GM12878 (cell line): ENCODE measurements around the gene OR51L1. TPM values are rescaled to one million over a fixed set of nuclear protein-coding genes. Genes with fewer than 3 reads are reported as not detected.
"Not testable (repeated sequence)": the region's sequence is repeated elsewhere in the genome, so short reads cannot be mapped to it uniquely, and the experiment has no call there.

Experiments used
- ATAC-seq: fragments of 200-7000 bp; cut with Tn5 transposase; 3 replicates; pipeline ENCODE4 v1.9.1; 2020; ENCODE audit warnings: mild to moderate bottlenecking, moderate library complexity
- BruUV-seq: library from RNA; stranded (reverse); fragments of 400-500 nt; replicated peaks from 2 replicates; lab custom pipeline; 2021; lab: Mats Ljungman, UMichigan
- CTCF ChIA-PET: fragments of 300-600 bp; sonication (Branson Sonifier 250); formaldehyde crosslinking; extraction: SDS; loops from one replicate; lab custom pipeline; 2021; ENCODE audit warnings: inconsistent platforms; lab: Yijun Ruan, JAX
- POLR2A ChIA-PET: fragments of 350-600 bp; formaldehyde crosslinking; extraction: SDS; loops from one replicate; lab custom pipeline; 2021; ENCODE audit warnings: inconsistent platforms; lab: Charles Lee
- RAD21 ChIA-PET: fragments of 300-600 bp; sonication (Branson Sonifier 250); formaldehyde crosslinking; loops from one replicate; lab custom pipeline; 2023; ENCODE audit warnings: antibody characterized with exemption; ENCODE audit not compliant: unreplicated experiment; lab: Charles Lee
- SMC1A ChIA-PET: fragments of 300-600 bp; sonication (Branson Sonifier 250); formaldehyde crosslinking; loops from one replicate; lab custom pipeline; 2023; ENCODE audit not compliant: unreplicated experiment, uncharacterized antibody; lab: Charles Lee
- DNase-seq: peaks from one replicate; pipeline ENCODE4 v3.0.0-alpha.2; 2011; ENCODE audit warnings: low read depth, low spot score
- FAIRE-seq: peaks from 3 replicates; lab custom pipeline; 2011; peaks lifted over from hg19 to GRCh38; lab: Jason Lieb, UNC
- H2AFZ ChIP-seq: 2 replicates; pipeline ENCODE4 v1.6.0; 2011; ENCODE audit warnings: low read depth, low read length, control low read depth; ENCODE audit not compliant: control insufficient read depth
- H3K27ac ChIP-seq: 2 replicates; pipeline ENCODE4 v1.5.1; 2011; ENCODE audit warnings: control low read depth; ENCODE audit not compliant: control insufficient read depth, insufficient read depth
- H3K27me3 ChIP-seq, 2 experiments: replicated peaks in 1 of 2; 2 replicates each; pipeline versions ENCODE4 v1.6.0 to v1.6.1; 2011; ENCODE audit warnings: low read length in 1 of 2; ENCODE audit not compliant: control insufficient read depth in 2 of 2, insufficient read depth in 2 of 2
- H3K36me3 ChIP-seq, 2 experiments: 2 replicates each; pipeline ENCODE4 v1.5.1; 2011; ENCODE audit warnings: low read length in 1 of 2; ENCODE audit not compliant: control insufficient read depth in 2 of 2, insufficient read depth in 2 of 2
- H3K4me1 ChIP-seq: 2 replicates; pipeline ENCODE4 v1.6.1; 2011; ENCODE audit warnings: mild to moderate bottlenecking, low read length, moderate library complexity, mixed read lengths; ENCODE audit not compliant: control insufficient read depth, insufficient read depth
- H3K4me2 ChIP-seq: 2 replicates; pipeline ENCODE4 v1.6.0; 2011; ENCODE audit warnings: control low read depth; ENCODE audit not compliant: control insufficient read depth, insufficient read depth
- H3K4me3 ChIP-seq: fragments of 200-600 bp; sonication (generic); 2 replicates; pipeline ENCODE4 v1.5.1; 2016
- H3K79me2 ChIP-seq: 2 replicates; pipeline ENCODE4 v1.6.0; 2011; ENCODE audit warnings: low read length; ENCODE audit not compliant: control insufficient read depth, insufficient read depth
- H3K9ac ChIP-seq: 2 replicates; pipeline ENCODE4 v1.8.0; 2011; ENCODE audit warnings: low read length, control low read depth, mixed read lengths; ENCODE audit not compliant: control insufficient read depth, insufficient read depth
- H3K9me3 ChIP-seq: replicated peaks from 3 replicates; pipeline ENCODE4 v1.5.1; 2011; ENCODE audit warnings: mild to moderate bottlenecking, low read length; ENCODE audit not compliant: control insufficient read depth, insufficient read depth
- H4K20me1 ChIP-seq: 2 replicates; pipeline ENCODE4 v1.6.0; 2011; ENCODE audit not compliant: control insufficient read depth, insufficient read depth
- KDM1A ChIP-seq: fragments of 200-600 bp; sonication (generic); IDR thresholded peaks from 2 replicates; pipeline ENCODE4 v1.6.1; 2016; ENCODE audit warnings: borderline replicate concordance
- MEF2A ChIP-seq: IDR thresholded peaks from 2 replicates; pipeline ENCODE4 v1.6.1; 2011; ENCODE audit warnings: low read depth, mild to moderate bottlenecking, low read length, moderate library complexity; ENCODE audit not compliant: insufficient read depth
- whole genome bisulfite sequencing: methylation state at CpG from one replicate; pipeline ENCODE4 v1.1.6; 2016; ENCODE audit warnings: low lambda C conversion rate; ENCODE audit not compliant: insufficient replicate concordance, insufficient coverage; ENCODE audit errors: missing lambda C conversion rate; 5-methylcytosine and 5-hydroxymethylcytosine counted together
- in situ Hi-C: fragments of 300-500 bp; cut with MboI; formaldehyde crosslinking; loops from 9 replicates; pipeline ENCODE4 v1.14.3; 2018; ENCODE audit warnings: mixed read lengths
- intact Hi-C: fragments of 100-400 bp; cut with micrococcal nuclease; formaldehyde crosslinking; loops from one replicate; pipeline ENCODE4 v1.14.2; 2022; ENCODE audit not compliant: unreplicated experiment
- polyA plus RNA-seq, 11 experiments: library from polyadenylated mRNA; depleted of rRNA in 4 of 11; unstranded in 6 of 11; stranded (reverse) in 5 of 11; fragments of >200 nt; fragmentation: Nextera tagmentation in 4 of 11; fragmentation: Illumina TruSeq in 1 of 11; extraction: Ambion mirVana in 4 of 11; extraction: Trizol in 1 of 11; gene quantifications; 1 replicate in 1 of 11; 2 replicates in 10 of 11; pipeline versions ENCODE4 v1.2.1 to v1.2.3, GENCODE V29; 2011 to 2016; ENCODE audit warnings: inconsistent platforms in 2 of 11, missing spikeins in 2 of 11, low read depth in 1 of 11
- total RNA-seq, 4 experiments: library from RNA; depleted of rRNA in 3 of 4; stranded (reverse); fragments of >200 nt in 3 of 4; fragmentation: Illumina TruSeq in 1 of 4; extraction: Trizol in 1 of 4; gene quantifications; 2 replicates each; pipeline versions ENCODE4 v1.2.1 to v1.2.3, GENCODE V29; 2013 to 2021
- TF ChIP-seq, protein P1 (sequence below): fragments of 450-650 bp; IDR thresholded peaks from 2 replicates; pipeline ENCODE4 v1.6.1; 2016; ENCODE audit warnings: mild to moderate bottlenecking

OR51L1 gene
- total and polyA plus RNA-seq, 10 of the 15 experiments (the other 5 are each of a cell fraction or from before 2014, with no cell fraction given), result not detected

DNA sequence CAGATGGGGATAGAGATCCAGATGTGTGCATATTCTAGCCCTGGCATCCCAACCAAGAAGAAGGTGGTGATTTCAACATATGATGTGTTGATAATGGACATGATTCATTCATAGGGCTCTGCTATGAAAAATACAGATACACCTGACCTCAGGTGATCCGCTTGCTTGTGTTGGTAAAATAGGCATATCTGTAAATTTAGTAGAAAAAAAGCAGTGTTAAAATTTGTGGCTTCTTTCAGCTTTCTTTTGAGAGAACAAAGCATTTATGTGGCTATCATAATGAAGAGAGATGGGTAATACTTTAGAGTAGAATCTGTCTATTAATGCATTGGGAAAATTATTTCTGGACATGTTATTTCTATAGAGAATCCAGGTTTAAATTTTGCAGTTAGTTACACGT, 39.0 kb upstream of the OR51L1 start, which contains the start of gene OR51A2:
TSS of gene OR51A2 (minus strand) at position 101 of the 400 bp plus-strand sequence. CDS start at position 101, 0 bp downstream.
- FAIRE-seq, H2AFZ ChIP-seq, H3K4me1 ChIP-seq, H3K36me3 ChIP-seq, in situ Hi-C loops, intact Hi-C loops, H3K4me2 ChIP-seq, DNase-seq, H3K9me3 ChIP-seq, H3K79me2 ChIP-seq, ATAC-seq, H3K27ac ChIP-seq, H3K9ac ChIP-seq, BruUV-seq, SMC1A ChIA-PET, CTCF ChIA-PET, RAD21 ChIA-PET, POLR2A ChIA-PET, H4K20me1 ChIP-seq, H3K27me3 ChIP-seq, H3K4me3 ChIP-seq: not testable (repeated sequence)
- WGBS, result 2% methylated on average over 2 of the region's 2 CpGs

DNA sequence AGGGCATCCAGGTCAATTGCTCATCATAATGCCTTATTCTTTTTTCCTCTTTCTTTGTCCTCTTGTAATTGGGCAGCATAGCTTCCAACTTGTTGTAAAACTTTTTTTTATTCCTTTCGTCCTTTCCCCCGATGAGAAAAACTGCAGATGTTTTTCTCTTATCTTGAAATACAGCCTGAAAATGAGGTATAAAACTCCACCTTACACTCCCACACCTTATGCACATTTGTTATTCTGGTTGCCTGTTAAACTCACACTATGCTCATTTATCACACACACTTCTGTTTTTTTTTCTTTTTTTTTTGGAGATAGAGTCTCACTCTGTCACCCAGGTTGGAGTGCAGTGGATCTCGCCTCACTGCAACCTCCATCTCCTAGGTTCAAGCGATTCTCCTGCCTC, 37.3 kb upstream of the OR51L1 start:
- SMC1A ChIA-PET, result interaction anchor here (1.1 kb wide), 1 partner anchor 12 kb away, joined by 3 read pairs; no protein-coding TSS in a partner anchor
- no peaks in the 10 kb centered on the region for H3K79me2 ChIP-seq
- no peak overlapping the region for H3K27ac ChIP-seq
- no peaks in the 10 kb centered on the region for H3K36me3 ChIP-seq
- BruUV-seq, result no TSS peak
- DNase-seq, result no peak
- in situ Hi-C loops, result no loop called here
- RAD21 ChIA-PET, result no interaction called here
- TF ChIP-seq, protein P1, sequence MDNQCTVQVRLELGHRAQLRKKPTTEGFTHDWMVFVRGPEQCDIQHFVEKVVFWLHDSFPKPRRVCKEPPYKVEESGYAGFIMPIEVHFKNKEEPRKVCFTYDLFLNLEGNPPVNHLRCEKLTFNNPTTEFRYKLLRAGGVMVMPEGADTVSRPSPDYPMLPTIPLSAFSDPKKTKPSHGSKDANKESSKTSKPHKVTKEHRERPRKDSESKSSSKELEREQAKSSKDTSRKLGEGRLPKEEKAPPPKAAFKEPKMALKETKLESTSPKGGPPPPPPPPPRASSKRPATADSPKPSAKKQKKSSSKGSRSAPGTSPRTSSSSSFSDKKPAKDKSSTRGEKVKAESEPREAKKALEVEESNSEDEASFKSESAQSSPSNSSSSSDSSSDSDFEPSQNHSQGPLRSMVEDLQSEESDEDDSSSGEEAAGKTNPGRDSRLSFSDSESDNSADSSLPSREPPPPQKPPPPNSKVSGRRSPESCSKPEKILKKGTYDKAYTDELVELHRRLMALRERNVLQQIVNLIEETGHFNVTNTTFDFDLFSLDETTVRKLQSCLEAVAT, result no peak
- TF ChIP-seq MEF2A, result no peak
- TF ChIP-seq KDM1A, result no peak
- POLR2A ChIA-PET, result no interaction called here
- CTCF ChIA-PET, result no interaction called here
- WGBS, result 55% methylated on average over 4 of the region's 4 CpGs
- H3K4me1 ChIP-seq, result no peaks in the 10 kb centered on the region
- H2AFZ ChIP-seq, result no peak overlapping the region
- no peaks in the 10 kb centered on the region for H4K20me1 ChIP-seq
- no peak overlapping the region for H3K9ac ChIP-seq
- no peak overlapping the region for H3K4me2 ChIP-seq
- no peak overlapping the region for H3K4me3 ChIP-seq
- intact Hi-C loops, result no loop called here
- ATAC-seq, result no peak
- no peak for FAIRE-seq
- no peaks in the 10 kb centered on the region for H3K27me3 ChIP-seq
- no peaks in the 10 kb centered on the region for H3K9me3 ChIP-seq
